ENCODE data around the gene TRIM7. TPM values are rescaled to one million over a fixed set of nuclear protein-coding genes. Genes with fewer than 3 reads are reported as not detected.
A peak's percentile ranks its signal among the peaks of the same experiment; 100 is the strongest.

TRIM7 gene
- total and polyA plus RNA-seq, 9 of the 15 experiments (the other 6 are each of a cell fraction or from before 2014, with no cell fraction given): 2.6 to 14.9 (median 8.9) TPM

- TF ChIP-seq ILF3 (IDR thresholded peaks at IDR 0.05; ENCODE audit: borderline replicate concordance) (peak; percentile 42), NFE2 (IDR thresholded peaks at IDR 0.05; ENCODE audit: low read depth) (0 out of 2 replicates have a peak, but pooled peaks have one; percentile 1), FOXA3 (CRISPR knock-in tag; conservative IDR thresholded peaks at IDR 0.05 in 1 of 2, IDR thresholded peaks at IDR 0.05 in 1 of 2) (peak; percentile 90 to 94), CTBP1 (IDR thresholded peaks at IDR 0.05; ENCODE audit: borderline replicate concordance) (peak; percentile 80), ZBTB5 (IDR thresholded peaks at IDR 0.05) (peak; percentile 81), ATF3 (IDR thresholded peaks at IDR 0.05) (peak; percentile 41; the same call in 1 of the 2 replicates), ATF3 (CRISPR knock-in tag; conservative IDR thresholded peaks at IDR 0.05) (peak; percentile 92; the same call in 1 of the 2 replicates), POLR3G (IDR thresholded peaks at IDR 0.05; ENCODE audit: extremely low read depth, insufficient read length, insufficient replicate concordance) (peak; percentile 33), ZBTB43 (CRISPR knock-in tag; IDR thresholded peaks at IDR 0.05) (peak; percentile 98), TAF1 (IDR thresholded peaks at IDR 0.05; ENCODE audit: control insufficient read depth, extremely low read depth, insufficient read depth, low read length, severe bottlenecking) (peak; percentile 25), NR3C1 (CRISPR knock-in tag; IDR thresholded peaks at IDR 0.05) (no peak), AFF1 (IDR thresholded peaks at IDR 0.05; ENCODE audit: low read depth in 1 of 2, partially characterized antibody in 2 of 2) (peak in 1 of 2 experiments; percentile 89), CTCF (IDR thresholded peaks at IDR 0.05 in 2 of 3, conservative IDR thresholded peaks at IDR 0.05 in 1 of 3; ENCODE audit: insufficient read depth in 2 of 3, low read depth in 1 of 3, low read length in 3 of 3) (no peak)
These were observed 17.0 kb upstream of the TRIM7 start (continued) for GRCh38 chr5:181221792-181222629.
